HG03342 (cell line): ENCODE measurements around the gene C1orf21.

Source experiments
- ATAC-seq: cut with Tn5 transposase; IDR thresholded peaks from one replicate; pipeline ENCODE4 v1.9.1; 2021; ENCODE audit warnings: mild to moderate bottlenecking, moderate library complexity; ENCODE audit not compliant: unreplicated experiment

The C1orf21 gene

DNA sequence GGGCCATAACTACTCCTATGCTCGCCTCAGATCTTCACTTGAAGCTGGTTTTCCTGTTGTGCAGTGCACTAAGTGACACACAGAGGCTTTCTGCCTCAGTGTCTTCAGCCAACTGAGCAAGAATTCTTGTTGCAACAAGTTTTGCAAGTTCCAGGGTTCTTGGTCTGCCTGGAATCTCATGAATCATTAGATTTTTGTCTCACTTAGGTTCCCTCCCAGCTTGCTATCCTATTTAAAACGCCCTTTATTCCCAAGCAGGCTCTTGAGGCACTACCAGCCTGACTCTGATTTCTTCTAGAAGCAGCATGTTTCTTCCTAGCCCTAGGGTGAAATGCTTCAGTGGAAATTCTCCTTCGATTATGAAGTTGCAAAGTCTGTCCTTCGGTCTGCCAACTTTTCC is 158.8 kb downstream of the C1orf21 start:
- ATAC-seq = no peak

- ATAC-seq = no peak
These were observed 165.6 kb downstream of the C1orf21 start for GRCh38 chr1:184552446-184552845.

DNA sequence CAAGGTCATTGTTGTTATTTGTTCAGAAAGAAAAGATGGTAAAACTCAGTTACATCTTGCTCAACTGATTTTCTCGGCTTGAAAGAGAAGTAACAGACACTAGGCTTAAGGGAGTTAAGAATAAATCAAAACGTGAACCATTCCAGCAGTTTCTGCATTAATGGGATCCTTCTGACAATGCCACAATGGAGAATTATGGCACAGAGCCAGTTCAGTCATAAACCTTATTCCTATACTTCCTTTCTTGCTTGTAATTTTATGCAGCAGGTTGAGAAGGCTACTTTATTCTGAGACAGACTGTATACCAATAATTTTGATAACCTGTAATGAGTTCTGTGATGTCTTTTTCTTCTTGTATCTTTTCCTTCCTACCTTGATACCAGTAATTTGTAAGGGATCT is 167.0 kb downstream of the C1orf21 start:
- ATAC-seq = no peak

DNA sequence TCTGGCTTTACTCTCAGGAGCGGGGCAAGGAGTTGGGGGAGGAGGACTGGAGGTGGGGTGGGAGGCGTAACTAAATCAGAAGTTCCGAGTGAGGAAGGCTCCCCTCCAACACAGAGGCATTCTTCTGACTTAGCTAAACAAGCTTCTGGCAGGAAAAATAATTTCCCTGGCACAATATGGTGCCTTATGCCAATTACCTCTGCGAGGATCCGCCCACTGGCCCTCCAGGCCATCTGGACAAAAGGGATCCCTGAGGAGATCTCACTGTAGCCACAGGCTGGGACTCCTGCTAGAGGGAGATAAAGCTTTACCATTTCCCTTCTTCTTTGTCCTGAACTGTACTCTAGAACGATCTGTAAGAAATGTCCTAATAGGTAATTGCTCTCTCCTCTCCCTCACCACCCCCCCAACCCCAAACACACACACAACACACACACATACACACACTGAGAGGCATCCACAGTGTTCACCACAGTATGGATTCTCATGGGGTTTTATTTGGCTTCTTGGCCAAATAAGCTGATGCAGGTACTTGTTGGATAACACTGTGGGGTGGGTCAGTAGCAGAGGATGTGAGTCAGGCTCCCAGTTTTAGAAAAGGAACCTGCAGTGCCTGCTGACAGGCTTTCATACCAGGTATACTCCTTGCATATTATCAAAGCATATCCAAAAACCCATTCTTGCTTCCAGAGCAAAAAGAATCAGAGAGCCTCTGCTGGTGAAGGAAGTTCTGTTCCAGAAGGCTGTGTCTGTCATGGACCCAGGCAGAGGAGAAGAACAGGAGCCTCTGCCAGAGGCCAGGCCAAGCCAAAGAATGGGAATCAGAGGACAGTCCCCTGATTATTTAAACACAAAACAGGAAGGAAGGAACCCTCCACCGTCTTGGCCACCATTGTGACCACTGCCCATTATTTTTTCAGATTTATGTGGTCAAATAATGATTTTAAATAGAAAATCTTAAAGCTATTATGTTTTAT is 169.1 kb downstream of the C1orf21 start:
- no peak for ATAC-seq

DNA sequence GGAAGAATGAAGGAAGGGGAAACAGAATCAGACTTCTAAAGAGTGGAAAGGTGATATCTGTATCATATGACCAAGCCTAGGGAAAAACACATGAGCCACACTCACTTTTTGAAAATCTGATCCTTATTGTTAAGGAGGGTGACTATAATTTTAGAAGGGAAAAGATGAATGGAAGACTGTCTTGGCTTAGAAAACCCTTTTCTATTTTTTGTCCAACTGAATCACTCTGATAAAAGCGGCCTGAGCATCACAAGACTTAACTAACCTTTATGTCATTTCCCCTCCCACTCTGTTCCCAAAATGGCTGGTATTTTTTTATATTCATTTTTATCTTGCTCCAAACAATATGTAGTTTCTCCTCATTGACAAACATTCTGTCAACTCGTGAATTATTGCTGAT is 169.8 kb downstream of the C1orf21 start:
- ATAC-seq = no peak

DNA sequence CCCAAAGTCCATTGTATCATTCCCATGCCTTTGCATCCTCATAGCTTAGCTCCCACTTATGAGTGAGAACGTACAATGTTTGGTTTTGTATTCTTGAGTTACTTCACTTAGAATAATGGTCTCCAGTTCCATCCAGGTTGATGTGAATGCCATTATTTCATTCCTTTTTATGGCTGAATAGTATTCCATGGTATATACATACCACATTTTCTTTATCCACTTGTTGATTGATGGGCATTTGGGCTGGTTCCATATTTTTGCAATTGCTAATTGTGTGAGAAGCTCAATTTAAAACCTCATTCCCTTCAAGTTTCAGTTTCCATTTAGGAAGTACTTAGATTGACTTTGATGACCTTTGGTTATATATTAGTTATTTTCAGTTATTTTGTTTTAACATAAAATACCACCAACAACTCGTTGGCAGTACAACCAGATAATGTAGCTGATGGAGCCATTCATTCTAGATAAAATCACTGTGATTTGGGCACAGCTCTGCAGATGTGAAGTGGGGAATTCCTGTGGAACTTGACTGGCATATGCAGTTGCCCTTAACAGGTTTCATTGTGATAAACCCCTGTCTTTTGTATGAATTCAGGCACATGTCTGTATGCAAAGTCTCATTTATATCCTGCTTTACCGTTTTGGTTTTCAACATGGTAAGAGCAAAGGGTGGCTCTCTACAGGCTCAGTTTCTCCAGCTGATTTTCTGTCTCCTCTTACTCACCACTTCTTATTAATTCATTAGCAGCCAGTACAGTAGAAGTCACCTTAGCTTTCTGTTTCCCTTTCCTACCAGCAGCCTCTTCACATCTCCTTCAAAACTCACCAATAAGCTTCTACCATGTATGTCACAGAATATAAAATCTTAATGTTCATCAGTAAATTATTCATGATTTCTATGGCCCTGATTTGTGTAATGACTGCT is 170.9 kb downstream of the C1orf21 start:
- no peak for ATAC-seq

DNA sequence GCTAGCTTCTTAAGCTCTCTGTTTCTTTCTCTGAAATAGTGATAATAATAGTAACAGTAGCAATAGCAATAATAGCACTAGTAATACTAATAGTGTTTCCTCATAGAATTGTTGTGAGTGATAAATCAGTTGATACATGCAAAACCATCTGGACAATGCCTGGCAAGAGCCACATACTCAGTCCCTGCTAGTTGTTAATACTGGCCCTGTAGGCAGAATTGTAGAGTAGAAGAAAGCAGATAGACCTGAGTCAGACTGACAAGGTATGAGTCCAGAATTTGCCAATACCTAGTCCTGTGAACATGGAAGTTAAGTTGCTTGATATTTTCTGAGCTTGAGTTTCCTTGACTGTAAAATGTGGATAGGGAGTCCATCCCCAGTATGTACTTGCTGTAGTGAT is 171.9 kb downstream of the C1orf21 start:
- ATAC-seq = no peak

DNA sequence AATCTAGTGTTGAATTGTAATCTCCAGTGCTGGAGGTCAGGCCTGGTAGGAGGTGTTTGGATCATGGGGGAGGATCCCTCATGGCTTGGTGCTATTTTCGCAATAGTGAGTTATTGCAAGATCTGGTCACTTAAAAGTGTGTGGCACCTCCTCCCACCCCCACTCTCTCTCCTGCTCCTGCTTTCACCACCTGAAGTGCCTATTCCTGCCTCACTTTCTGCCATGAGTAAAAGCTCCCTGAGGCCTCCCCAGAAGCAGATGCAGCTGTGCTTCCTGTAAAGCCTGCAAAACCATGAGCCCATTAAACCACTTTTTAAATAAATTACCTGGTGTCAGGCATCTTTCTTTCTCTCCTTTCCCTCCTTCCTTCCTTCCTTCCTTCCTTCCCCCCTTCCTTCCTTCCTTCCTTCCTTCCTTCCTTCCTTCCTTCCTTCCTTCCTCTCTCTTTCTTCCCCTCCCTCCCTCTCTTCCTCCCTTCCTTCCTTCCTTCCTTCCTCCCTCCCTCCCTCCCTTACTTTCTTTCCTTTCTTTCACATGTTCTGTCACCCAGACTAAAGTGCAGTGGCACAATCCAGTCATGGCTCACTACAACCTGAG is 172.4 kb downstream of the C1orf21 start:
- no peak for ATAC-seq

GRCh38 chr1:184562806-184563205 is 176.0 kb downstream of the C1orf21 start:
- no peak for ATAC-seq

GRCh38 chr1:184563308-184563707 is 176.5 kb downstream of the C1orf21 start:
- ATAC-seq = no peak

- ATAC-seq = no peak
These were observed 180.2 kb downstream of the C1orf21 start for GRCh38 chr1:184567009-184567408.

- no peak for ATAC-seq
These were observed 180.8 kb downstream of the C1orf21 start for GRCh38 chr1:184567637-184568036.

- ATAC-seq = no peak
These were observed 181.3 kb downstream of the C1orf21 start for GRCh38 chr1:184568148-184568547.

DNA sequence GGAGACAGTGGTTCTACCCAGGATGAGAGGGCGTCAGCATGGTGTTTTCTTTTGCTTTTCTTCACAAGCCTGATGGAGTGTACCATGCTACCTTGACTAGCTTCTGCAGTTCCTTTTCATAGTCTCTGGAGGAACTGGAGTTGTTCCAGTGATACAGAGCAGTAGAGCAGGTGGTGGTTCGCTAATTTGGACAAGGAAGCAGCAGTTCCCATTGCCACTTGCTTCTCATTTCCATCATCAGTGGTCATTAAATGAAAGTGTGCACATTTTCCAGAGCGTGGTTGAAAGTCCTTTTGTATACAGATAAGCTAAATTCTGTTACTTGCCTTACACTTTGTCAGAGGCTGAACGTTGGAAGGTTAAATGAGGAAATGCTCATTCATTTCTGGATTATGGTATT is 182.3 kb downstream of the C1orf21 start:
- ATAC-seq = no peak

DNA sequence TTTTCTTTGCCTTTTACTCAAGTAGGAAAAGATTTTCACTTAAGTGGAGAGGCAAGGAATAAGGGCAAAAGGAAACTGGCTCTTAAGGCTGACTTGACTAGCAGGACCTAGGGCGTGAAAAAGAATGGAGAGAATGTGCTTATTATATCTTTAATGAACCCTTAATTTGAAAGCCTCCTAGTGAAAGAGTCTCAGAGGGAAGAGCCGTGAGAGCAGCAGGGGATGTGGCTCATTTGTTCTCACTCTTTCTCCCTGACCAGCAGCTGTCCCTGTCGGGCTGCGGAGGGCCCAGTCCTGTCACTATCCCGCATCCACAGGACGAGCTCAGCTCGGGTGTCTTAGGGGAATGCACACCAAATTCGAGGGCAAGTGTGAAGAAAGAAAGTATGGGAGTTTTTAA is 187.8 kb downstream of the C1orf21 start:
- no peak for ATAC-seq

- ATAC-seq = no peak
These were observed 190.0 kb downstream of the C1orf21 start for GRCh38 chr1:184576822-184577221.

DNA sequence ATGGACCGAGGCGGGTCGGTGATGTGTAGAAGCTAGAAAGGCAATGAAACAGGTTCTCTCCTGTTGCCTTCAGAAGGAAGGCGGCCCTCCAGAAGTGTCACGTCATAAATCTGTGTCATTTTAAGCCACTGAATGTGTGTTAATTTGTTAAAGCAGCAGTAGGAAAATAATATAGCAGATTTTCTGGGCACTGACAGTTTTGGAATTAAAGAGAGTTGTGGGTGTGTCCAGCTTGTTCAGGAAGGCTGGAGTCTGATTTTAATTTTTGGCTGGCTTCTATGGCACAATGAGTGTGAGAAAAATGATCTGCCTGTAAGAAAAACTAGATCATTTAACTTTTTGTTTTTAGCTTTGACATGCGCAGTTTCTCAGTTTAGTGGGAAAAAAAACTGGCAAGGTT is 190.5 kb downstream of the C1orf21 start:
- no peak for ATAC-seq

DNA sequence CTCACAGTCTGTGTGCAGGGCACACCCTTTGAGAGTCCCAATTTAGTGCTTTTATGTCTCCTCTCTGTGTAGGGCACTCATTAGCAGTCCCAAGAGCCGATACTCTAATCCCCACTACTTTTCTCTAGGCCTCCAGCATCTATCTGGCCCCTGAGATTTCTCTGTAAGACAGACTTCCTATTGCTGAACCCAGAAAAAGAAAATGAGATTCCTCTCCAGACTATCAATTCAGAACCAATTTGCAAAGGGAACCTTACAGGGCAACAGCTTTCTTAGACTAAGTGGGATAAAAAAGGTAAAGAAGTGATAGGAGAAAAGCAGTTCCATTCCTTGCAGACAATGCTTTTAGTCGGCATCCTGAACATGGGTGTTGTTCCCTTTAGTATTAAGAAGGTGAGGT is 195.6 kb downstream of the C1orf21 start:
- no peak for ATAC-seq

DNA sequence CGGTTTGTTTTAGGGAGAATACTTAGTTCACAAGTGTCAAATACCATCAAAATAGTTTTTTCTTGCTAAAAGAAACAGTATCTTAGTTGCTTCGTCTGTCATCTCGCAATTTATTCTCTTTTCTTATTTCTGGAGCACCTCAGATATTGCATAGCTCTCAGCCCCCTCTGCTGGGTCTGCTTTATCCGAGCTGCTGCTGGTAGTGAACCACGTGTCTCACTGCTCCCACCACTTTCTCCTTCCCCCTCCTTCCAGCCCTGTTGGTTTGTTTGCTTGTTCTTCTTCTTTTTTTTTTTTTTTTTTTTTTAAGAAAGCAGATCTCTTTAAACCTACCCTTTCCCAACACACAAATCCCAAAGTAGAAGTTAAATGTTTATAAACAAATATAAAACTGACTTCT is 197.0 kb downstream of the C1orf21 start:
- no peak for ATAC-seq

GRCh38 chr1:184588701-184589100 is 201.9 kb downstream of the C1orf21 start:
- no peak for ATAC-seq

- no peak for ATAC-seq
These were observed 203.4 kb downstream of the C1orf21 start for GRCh38 chr1:184590163-184590750.
